SK-N-SH treated with all-trans-retinoic acid at 6 μM for 48 hours (cell line): Measurements from ENCODE around the gene RERE.
"Not testable (repeated sequence)": the region's sequence is repeated elsewhere in the genome, so short reads cannot be mapped to it uniquely, and the experiment has no call there.

Experiments
- ATAC-seq: fragments of 200-7000 bp; cut with Tn5 transposase; 3 replicates; pipeline ENCODE4 v1.9.1; 2020; ENCODE audit warnings: mild to moderate bottlenecking, moderate library complexity
- ARNTL ChIP-seq: fragments of 450-650 bp; formaldehyde crosslinking; IDR thresholded peaks from 2 replicates; pipeline ENCODE4 v1.5.0; 2020; ENCODE audit warnings: low read depth, mild to moderate bottlenecking, moderate library complexity, borderline replicate concordance
- BACH2 ChIP-seq: fragments of 250-450 bp; sonication (Bioruptor Pico); IDR thresholded peaks from 2 replicates; pipeline ENCODE4 v1.9.0; 2021; ENCODE audit warnings: mild to moderate bottlenecking, borderline replicate concordance
- CSDC2 ChIP-seq: fragments of 250-450 bp; sonication (Bioruptor Pico); IDR thresholded peaks from 2 replicates; pipeline ENCODE4 v1.5.0; 2020; ENCODE audit warnings: mild to moderate bottlenecking, moderate library complexity
- CSRNP3 ChIP-seq: fragments of 250-450 bp; sonication (Bioruptor Pico); IDR thresholded peaks from 2 replicates; pipeline ENCODE4 v1.5.1; 2021; ENCODE audit warnings: mild to moderate bottlenecking, moderate library complexity
- ESRRG ChIP-seq: fragments of 250-450 bp; sonication (Bioruptor Pico); IDR thresholded peaks from 2 replicates; pipeline ENCODE4 v1.6.1; 2021; ENCODE audit warnings: mild to moderate bottlenecking
- GLIS3 ChIP-seq: fragments of 250-450 bp; sonication (Bioruptor Pico); IDR thresholded peaks from 2 replicates; pipeline ENCODE4 v1.5.0; 2020; ENCODE audit warnings: mild to moderate bottlenecking, moderate library complexity
- ISL1 ChIP-seq: fragments of 250-450 bp; sonication (Bioruptor Pico); IDR thresholded peaks from 2 replicates; pipeline ENCODE4 v2.1.2; 2022; ENCODE audit warnings: mild to moderate bottlenecking, moderate library complexity
- PATZ1 ChIP-seq: fragments of 250-450 bp; sonication (Bioruptor Pico); IDR thresholded peaks from 2 replicates; pipeline ENCODE4 v1.8.0; 2020; ENCODE audit warnings: mild to moderate bottlenecking, moderate library complexity, borderline replicate concordance
- POU6F1 ChIP-seq: fragments of 250-450 bp; sonication (Bioruptor Pico); IDR thresholded peaks from 2 replicates; pipeline ENCODE4 v1.8.0; 2021; ENCODE audit warnings: low read depth, mild to moderate bottlenecking, moderate library complexity, borderline replicate concordance
- PPARA ChIP-seq: fragments of 250-450 bp; sonication (Bioruptor Pico); IDR thresholded peaks from 2 replicates; pipeline ENCODE4 v1.5.0; 2020; ENCODE audit warnings: mild to moderate bottlenecking, borderline replicate concordance
- RARB ChIP-seq: fragments of 250-450 bp; sonication (Bioruptor Pico); IDR thresholded peaks from 2 replicates; pipeline ENCODE4 v1.8.0; 2021; ENCODE audit warnings: mild to moderate bottlenecking, moderate library complexity
- SNAI2 ChIP-seq: fragments of 250-450 bp; sonication (Bioruptor Pico); IDR thresholded peaks from 2 replicates; pipeline ENCODE4 v1.5.0; 2020; ENCODE audit warnings: mild to moderate bottlenecking, moderate library complexity
- TCF4 ChIP-seq: fragments of 250-450 bp; sonication (Bioruptor Pico); IDR thresholded peaks from 2 replicates; pipeline ENCODE4 v1.8.0; 2021; ENCODE audit warnings: mild to moderate bottlenecking, moderate library complexity, borderline replicate concordance
- TOX ChIP-seq: fragments of 250-450 bp; sonication (Bioruptor Pico); IDR thresholded peaks from 2 replicates; pipeline ENCODE4 v1.8.0; 2021; ENCODE audit warnings: mild to moderate bottlenecking, moderate library complexity, borderline replicate concordance
- TSHZ2 ChIP-seq: fragments of 250-450 bp; sonication (Bioruptor Pico); IDR thresholded peaks from 2 replicates; pipeline ENCODE4 v1.5.0; 2020; ENCODE audit warnings: mild to moderate bottlenecking, moderate library complexity
- ZC3H10 ChIP-seq: fragments of 250-450 bp; sonication (Bioruptor Pico); IDR thresholded peaks from 2 replicates; pipeline ENCODE4 v1.5.1; 2021; ENCODE audit warnings: mild to moderate bottlenecking, moderate library complexity
- ZFP3 ChIP-seq: fragments of 250-450 bp; sonication (Bioruptor Pico); IDR thresholded peaks from 2 replicates; pipeline ENCODE4 v1.5.0; 2020; ENCODE audit warnings: mild to moderate bottlenecking, moderate library complexity
- ZFP30 ChIP-seq: fragments of 450-650 bp; formaldehyde crosslinking; IDR thresholded peaks from 2 replicates; pipeline ENCODE4 v1.5.0; 2022; ENCODE audit warnings: mild to moderate bottlenecking, moderate library complexity
- ZNF565 ChIP-seq: fragments of 450-650 bp; formaldehyde crosslinking; conservative IDR thresholded peaks from 2 replicates; pipeline ENCODE4 v1.5.0; 2020; ENCODE audit warnings: low read depth, mild to moderate bottlenecking, moderate library complexity
- ZNF70 ChIP-seq: fragments of 450-650 bp; formaldehyde crosslinking; IDR thresholded peaks from 2 replicates; pipeline ENCODE4 v1.5.0; 2020; ENCODE audit warnings: mild to moderate bottlenecking, moderate library complexity
- ZNF8 ChIP-seq: fragments of 450-650 bp; formaldehyde crosslinking; IDR thresholded peaks from 2 replicates; pipeline ENCODE4 v1.5.0; 2020; ENCODE audit warnings: mild to moderate bottlenecking, moderate library complexity
- TF ChIP-seq, protein P1 (sequence below): fragments of 250-450 bp; sonication (Bioruptor Pico); IDR thresholded peaks from 2 replicates; pipeline ENCODE4 v1.5.1; 2020; ENCODE audit warnings: low read depth, mild to moderate bottlenecking, moderate library complexity

Gene RERE

DNA sequence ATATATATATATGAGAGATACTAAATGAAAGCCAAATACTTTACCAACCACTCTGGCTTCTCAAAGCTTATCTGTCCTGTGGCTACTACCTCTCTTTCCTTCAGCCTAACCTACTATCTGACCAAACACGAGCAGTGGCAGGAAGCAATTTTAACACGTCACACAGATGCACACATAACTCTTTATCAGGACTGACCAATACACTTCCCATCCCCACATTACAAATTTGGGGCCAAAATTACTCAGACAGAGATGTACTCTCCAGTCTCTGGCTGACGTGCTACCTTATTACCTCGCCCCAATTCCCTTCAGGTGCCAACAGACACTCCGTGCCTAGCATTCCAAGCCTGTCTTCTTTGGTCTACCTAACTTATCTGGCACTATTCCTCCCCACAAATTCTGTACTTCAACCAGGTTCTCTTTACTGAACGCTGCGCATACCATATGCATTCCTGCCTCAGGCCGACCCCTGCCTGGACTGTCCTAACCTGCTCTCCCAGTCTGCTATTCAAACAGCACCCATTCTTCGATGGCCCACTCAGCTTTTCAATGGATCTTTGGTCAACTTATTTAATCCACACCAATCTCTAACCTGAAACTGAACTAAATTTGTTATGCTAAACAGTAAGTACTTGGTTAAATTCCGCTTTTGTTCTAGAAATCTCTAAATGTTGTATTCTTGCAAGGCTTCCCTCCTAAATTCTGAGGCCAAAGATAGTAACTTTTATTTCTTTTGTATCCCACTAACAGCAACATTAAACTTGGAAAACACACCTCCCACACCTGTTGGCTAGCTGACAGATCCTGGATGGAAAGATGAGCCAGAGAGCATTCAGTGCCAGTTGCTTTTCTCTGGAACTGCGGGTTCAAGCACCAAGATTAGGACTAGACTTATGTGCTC lies 27.9 kb downstream of the RERE start (continued):
- TF ChIP-seq ZFP30: no peak
- TF ChIP-seq POU6F1 (CRISPR knock-in tag): no peak
- no peak for TF ChIP-seq ZFP3 (CRISPR knock-in tag)
- no peak for TF ChIP-seq CSDC2 (CRISPR knock-in tag)
- no peak for TF ChIP-seq GLIS3 (CRISPR knock-in tag)
- TF ChIP-seq TCF4 (CRISPR knock-in tag): no peak

GRCh38 chr1:8787218-8787617 lies 30.2 kb downstream of the RERE start:
- TF ChIP-seq ESRRG: no peak
- TF ChIP-seq RARB (CRISPR knock-in tag): no peak
- TF ChIP-seq ZFP3 (CRISPR knock-in tag): no peak
- TF ChIP-seq ARNTL (CRISPR knock-in tag): no peak
- TF ChIP-seq POU6F1 (CRISPR knock-in tag): no peak
- TF ChIP-seq, protein P1, sequence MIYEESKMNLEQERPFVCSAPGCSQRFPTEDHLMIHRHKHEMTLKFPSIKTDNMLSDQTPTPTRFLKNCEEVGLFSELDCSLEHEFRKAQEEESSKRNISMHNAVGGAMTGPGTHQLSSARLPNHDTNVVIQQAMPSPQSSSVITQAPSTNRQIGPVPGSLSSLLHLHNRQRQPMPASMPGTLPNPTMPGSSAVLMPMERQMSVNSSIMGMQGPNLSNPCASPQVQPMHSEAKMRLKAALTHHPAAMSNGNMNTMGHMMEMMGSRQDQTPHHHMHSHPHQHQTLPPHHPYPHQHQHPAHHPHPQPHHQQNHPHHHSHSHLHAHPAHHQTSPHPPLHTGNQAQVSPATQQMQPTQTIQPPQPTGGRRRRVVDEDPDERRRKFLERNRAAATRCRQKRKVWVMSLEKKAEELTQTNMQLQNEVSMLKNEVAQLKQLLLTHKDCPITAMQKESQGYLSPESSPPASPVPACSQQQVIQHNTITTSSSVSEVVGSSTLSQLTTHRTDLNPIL (CRISPR knock-in tag): no peak
- TF ChIP-seq ZNF565: no peak
- no peak for TF ChIP-seq TCF4 (CRISPR knock-in tag)
- TF ChIP-seq ZNF70 (CRISPR knock-in tag): no peak
- no peak for TF ChIP-seq ZFP30
- TF ChIP-seq CSRNP3 (CRISPR knock-in tag): no peak
- TF ChIP-seq SNAI2 (CRISPR knock-in tag): no peak
- no peak for TF ChIP-seq ISL1 (CRISPR knock-in tag)
- no peak for TF ChIP-seq BACH2 (CRISPR knock-in tag)
- TF ChIP-seq ZNF8 (CRISPR knock-in tag): no peak
- TF ChIP-seq PPARA (CRISPR knock-in tag): no peak
- TF ChIP-seq TOX (CRISPR knock-in tag): no peak
- TF ChIP-seq GLIS3 (CRISPR knock-in tag): no peak
- TF ChIP-seq ZC3H10: no peak
- no peak for TF ChIP-seq PATZ1 (CRISPR knock-in tag)
- ATAC-seq: no peak

GRCh38 chr1:8786204-8786603 lies 31.2 kb downstream of the RERE start:
- not testable (repeated sequence) for ATAC-seq

DNA sequence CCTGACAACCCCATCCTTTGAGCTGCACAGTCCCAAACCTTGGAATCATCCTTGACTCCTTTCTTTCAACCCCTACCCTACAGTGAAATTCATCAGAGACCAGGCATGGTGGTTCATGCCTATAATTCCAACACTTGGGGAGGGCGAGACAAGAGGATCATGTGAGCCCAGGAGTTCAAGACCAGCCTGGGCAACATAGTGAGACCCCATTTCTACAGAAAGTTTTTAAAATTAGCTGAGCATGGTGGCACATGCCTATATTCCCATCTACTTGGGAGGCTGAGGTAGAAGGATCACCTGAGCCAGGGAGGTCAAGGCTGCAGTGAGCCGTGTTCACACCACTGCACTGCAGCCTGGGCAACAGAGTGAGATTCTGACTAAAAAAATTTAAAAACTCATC lies 34.5 kb downstream of the RERE start:
- no peak for ATAC-seq
- TF ChIP-seq CSRNP3 (CRISPR knock-in tag) (no peak), TSHZ2 (CRISPR knock-in tag) (no peak), POU6F1 (CRISPR knock-in tag) (no peak), SNAI2 (CRISPR knock-in tag) (no peak), PPARA (CRISPR knock-in tag) (no peak)
